Measurements from ENCODE around the gene VGLL4. TPM values are rescaled to one million over a fixed set of nuclear protein-coding genes. Genes with fewer than 3 reads are reported as not detected.
A peak's percentile ranks its signal among the peaks of the same experiment; 100 is the strongest.

Gene VGLL4
- total and polyA plus RNA-seq, 2 of the 4 experiments (the other 2 are of a cell fraction) = 26.2 to 35.4 TPM

DNA sequence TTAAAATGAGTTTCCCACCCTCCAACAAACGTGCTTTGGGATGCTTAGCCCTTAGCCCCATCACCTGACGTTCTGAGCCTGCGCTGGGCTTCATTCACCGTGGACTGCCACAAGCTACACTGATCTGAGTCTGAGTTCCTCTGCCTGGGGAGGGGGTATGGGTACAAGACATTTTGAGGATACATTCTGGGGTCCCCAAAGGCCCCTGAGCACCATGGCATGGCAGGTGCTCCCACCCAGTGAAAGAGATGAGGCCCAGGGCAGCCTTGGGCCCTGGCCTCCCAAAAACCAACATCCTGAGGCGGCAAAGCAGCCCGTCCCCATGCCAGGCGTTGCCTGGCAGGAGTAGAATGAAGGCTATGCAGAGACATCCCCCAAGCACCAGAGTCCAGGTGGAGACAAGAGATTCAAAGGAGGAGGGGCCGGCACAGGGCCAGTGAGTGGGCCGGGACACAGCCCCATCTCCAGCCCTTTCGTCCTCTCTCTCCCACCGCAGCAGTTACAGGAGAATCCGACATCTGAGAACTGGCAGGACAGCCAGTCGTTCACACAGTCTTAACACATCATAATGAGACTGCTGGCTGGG, 74.5 kb downstream of the VGLL4 start:
- Histone ChIP-seq H3K4me1 (ENCODE audit: control insufficient read depth, insufficient read depth, low read length) (peaks cover 27% of the 10 kb centered on the region), H3K9me1 (ENCODE audit: insufficient read depth, low read length) (peaks cover 37% of the 10 kb centered on the region), H3K9ac (ENCODE audit: low read depth, low read length) (peak overlapping the region; percentile 67; the same call in 1 of the 2 replicates), H2BK15ac (ENCODE audit: low read depth, low read length) (peak overlapping the region; percentile 69; the same call in 2 of the 3 replicates), H3K23ac (ENCODE audit: low read depth, low read length) (peak overlapping the region; percentile 36), H2AK5ac (ENCODE audit: low read depth, low read length) (peak overlapping the region; percentile 90), H2AFZ (replicated peaks; ENCODE audit: low read length, poor library complexity) (no peak overlapping the region), H3K79me1 (ENCODE audit: low read depth in 1 of 2, low read length in 2 of 2) (peaks cover 28 to 90% of the 10 kb centered on the region in 2 experiments), H4K91ac (ENCODE audit: insufficient read depth, low read depth, low read length) (peak overlapping the region; percentile 94), H3K9me3 (ENCODE audit: control insufficient read depth, insufficient read depth, low read length) (no peaks in the 10 kb centered on the region), H3K4me2 (ENCODE audit: low read depth, low read length) (peak overlapping the region; percentile 56; the same call in 1 of the 2 replicates), H2BK120ac (ENCODE audit: low read depth, low read length) (peak overlapping the region; percentile 98), H4K20me1 (ENCODE audit: insufficient read depth, low read length) (peaks cover 40% of the 10 kb centered on the region), H2BK20ac (ENCODE audit: low read depth, low read length) (peak overlapping the region; percentile 55), H2BK5ac (ENCODE audit: low read depth, low read length, poor library complexity, severe bottlenecking) (peak overlapping the region; percentile 99), H3K56ac (ENCODE audit: extremely low read depth, insufficient read depth, low read length) (peak overlapping the region; percentile 69), H3K27ac (ENCODE audit: insufficient read depth, low read length) (peak overlapping the region; percentile 93), H3K27me3 (ENCODE audit: control insufficient read depth, insufficient read depth, low read length) (no peaks in the 10 kb centered on the region), H3K36me3 (ENCODE audit: control insufficient read depth, insufficient read depth, low read length) (peaks cover 42% of the 10 kb centered on the region), H3K4me3 (ENCODE audit: insufficient read depth, low read depth, low read length) (no peak overlapping the region; the same call in 1 of the 2 replicates), H3K4ac (ENCODE audit: low read depth, low read length) (peak overlapping the region; percentile 78), H4K5ac (ENCODE audit: low read depth, low read length) (peak overlapping the region; percentile 43; the same call in 1 of the 2 replicates), H3K14ac (replicated peaks; ENCODE audit: low read depth, low read length) (peak overlapping the region; percentile 56), H2AK9ac (replicated peaks; ENCODE audit: low read depth, low read length, poor library complexity) (peak overlapping the region; percentile 2), H4K8ac (ENCODE audit: low read depth in 2 of 2, low read length in 2 of 2) (peak overlapping the region; percentile 79 to 98), H3K18ac (ENCODE audit: low read depth, low read length) (peak overlapping the region; percentile 88)
- dilution Hi-C loops (cut with HindIII; ENCODE audit: low sequenced_read_pairs, unreplicated experiment) = no loop called here
- intact Hi-C loops (cut with micrococcal nuclease) = no loop called here
- TF ChIP-seq, protein P1, sequence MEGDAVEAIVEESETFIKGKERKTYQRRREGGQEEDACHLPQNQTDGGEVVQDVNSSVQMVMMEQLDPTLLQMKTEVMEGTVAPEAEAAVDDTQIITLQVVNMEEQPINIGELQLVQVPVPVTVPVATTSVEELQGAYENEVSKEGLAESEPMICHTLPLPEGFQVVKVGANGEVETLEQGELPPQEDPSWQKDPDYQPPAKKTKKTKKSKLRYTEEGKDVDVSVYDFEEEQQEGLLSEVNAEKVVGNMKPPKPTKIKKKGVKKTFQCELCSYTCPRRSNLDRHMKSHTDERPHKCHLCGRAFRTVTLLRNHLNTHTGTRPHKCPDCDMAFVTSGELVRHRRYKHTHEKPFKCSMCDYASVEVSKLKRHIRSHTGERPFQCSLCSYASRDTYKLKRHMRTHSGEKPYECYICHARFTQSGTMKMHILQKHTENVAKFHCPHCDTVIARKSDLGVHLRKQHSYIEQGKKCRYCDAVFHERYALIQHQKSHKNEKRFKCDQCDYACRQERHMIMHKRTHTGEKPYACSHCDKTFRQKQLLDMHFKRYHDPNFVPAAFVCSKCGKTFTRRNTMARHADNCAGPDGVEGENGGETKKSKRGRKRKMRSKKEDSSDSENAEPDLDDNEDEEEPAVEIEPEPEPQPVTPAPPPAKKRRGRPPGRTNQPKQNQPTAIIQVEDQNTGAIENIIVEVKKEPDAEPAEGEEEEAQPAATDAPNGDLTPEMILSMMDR (conservative IDR thresholded peaks at IDR 0.05; ENCODE audit: low read depth, low read length) = no peak
- TF ChIP-seq RAD21 (IDR thresholded peaks at IDR 0.05; ENCODE audit: low read length) (no peak), BHLHE40 (IDR thresholded peaks at IDR 0.05; ENCODE audit: low read depth, low read length) (no peak), CEBPB (IDR thresholded peaks at IDR 0.05; ENCODE audit: low read depth, low read length) (no peak), SMC3 (IDR thresholded peaks at IDR 0.05; ENCODE audit: low read depth, low read length) (no peak)
- TF ChIP-seq, protein P2, sequence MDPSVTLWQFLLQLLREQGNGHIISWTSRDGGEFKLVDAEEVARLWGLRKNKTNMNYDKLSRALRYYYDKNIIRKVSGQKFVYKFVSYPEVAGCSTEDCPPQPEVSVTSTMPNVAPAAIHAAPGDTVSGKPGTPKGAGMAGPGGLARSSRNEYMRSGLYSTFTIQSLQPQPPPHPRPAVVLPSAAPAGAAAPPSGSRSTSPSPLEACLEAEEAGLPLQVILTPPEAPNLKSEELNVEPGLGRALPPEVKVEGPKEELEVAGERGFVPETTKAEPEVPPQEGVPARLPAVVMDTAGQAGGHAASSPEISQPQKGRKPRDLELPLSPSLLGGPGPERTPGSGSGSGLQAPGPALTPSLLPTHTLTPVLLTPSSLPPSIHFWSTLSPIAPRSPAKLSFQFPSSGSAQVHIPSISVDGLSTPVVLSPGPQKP (IDR thresholded peaks at IDR 0.05; ENCODE audit: borderline replicate concordance, low read depth, low read length) = no peak
- no TSS peak for BruUV-seq (replicated peaks)
- in situ Hi-C loops (cut with MboI; ENCODE audit: low sequenced_read_pairs) = loop anchor here (10.0 kb wide), 1 partner anchor 76 kb away; the partner anchor contains the start of gene VGLL4
- CTCF ChIA-PET = no interaction called here
- 100% methylated on average over 6 of the region's 13 CpGs; no CpG with 5 or more reads in 1 of the 2 experiments for WGBS, 2 experiments (ENCODE audit: extremely low coverage in 2 of 2, insufficient read length in 1 of 2)
- ATAC-seq (ENCODE audit: low read depth) (no peak), DNase-seq (no peak)
- POLR2A ChIA-PET (ENCODE audit: unreplicated experiment) = interaction anchor here (0.8 kb wide), 1 partner anchor 338 kb away, joined by 3 read pairs; no protein-coding TSS in a partner anchor

Measured in IMR-90 (cell line).